ENCODE measurements around the gene IFRD2.

The IFRD2 gene

DNA sequence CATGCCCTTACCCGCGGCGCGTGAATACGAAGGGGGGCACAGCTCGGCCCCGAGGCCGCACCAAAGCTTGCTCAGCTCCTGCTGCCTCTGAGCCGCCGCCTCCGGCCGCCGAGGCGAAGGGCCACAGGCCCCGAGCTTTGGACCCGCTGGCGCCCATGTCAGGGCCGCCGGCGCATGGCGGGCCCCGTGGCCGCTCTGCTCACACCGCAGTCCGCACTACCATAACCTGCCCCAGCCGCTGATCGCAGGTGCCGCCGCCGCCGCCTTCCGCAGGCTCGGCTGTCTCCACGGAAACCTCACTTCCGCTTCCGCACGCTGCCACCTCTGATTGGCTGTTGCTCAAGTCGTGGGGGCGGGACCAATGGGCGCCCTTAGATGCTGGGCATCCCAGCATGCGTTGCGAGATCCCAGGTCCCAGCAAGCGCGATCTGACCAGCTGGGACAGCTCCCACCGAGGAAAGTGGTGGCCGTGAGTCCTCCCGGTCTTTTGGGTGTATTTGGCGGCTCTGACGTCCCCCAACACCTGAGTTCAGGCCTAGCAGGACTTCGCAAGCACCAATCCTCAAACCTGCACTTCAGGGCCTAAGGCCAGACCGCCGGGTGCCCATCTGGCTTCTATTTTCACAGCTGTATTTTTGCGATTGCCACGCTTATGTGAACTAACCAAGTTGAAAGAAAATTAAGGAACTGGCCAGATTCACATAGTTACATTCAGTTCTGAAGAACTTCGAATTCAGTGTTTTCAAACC is 35.9 kb upstream of the IFRD2 start, which contains the start of gene TUSC2:
TUSC2 (minus strand) TSS at position 281 of the 749 bp plus-strand sequence; CDS start at position 157, 124 bp downstream.
- peak; percentile 97 for DNase-seq (ENCODE audit: low read depth)
- TF ChIP-seq, protein P1, sequence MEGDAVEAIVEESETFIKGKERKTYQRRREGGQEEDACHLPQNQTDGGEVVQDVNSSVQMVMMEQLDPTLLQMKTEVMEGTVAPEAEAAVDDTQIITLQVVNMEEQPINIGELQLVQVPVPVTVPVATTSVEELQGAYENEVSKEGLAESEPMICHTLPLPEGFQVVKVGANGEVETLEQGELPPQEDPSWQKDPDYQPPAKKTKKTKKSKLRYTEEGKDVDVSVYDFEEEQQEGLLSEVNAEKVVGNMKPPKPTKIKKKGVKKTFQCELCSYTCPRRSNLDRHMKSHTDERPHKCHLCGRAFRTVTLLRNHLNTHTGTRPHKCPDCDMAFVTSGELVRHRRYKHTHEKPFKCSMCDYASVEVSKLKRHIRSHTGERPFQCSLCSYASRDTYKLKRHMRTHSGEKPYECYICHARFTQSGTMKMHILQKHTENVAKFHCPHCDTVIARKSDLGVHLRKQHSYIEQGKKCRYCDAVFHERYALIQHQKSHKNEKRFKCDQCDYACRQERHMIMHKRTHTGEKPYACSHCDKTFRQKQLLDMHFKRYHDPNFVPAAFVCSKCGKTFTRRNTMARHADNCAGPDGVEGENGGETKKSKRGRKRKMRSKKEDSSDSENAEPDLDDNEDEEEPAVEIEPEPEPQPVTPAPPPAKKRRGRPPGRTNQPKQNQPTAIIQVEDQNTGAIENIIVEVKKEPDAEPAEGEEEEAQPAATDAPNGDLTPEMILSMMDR (conservative IDR thresholded peaks at IDR 0.05; ENCODE audit: low read depth, low read length) = no peak

DNA sequence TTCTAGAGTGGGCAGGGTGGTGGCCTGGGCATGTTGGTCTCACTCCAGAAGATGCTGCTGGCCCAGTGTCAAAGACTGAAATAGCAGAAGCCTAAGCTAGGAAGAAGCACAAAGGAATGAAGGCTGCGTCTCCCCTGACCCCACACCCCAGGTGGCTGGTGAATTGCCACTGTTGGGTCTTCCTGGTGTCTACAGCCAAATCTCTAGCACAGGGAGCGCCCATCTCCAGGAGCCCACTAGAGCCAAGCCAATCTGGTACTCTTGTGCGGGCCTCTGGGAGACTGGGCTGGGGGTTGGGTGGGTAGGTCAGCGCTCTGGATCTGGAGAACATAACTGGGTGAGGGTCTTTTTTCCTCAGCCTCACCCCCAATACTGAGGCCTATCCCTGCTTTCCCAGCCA is 34.9 kb upstream of the IFRD2 start:
- H3K4me3 ChIP-seq (ENCODE audit: low read depth, low read length) = peak overlapping the region; percentile 83
- TF ChIP-seq, protein P1 (conservative IDR thresholded peaks at IDR 0.05; ENCODE audit: low read depth, low read length) = no peak
- DNase-seq (ENCODE audit: low read depth) = no peak

More for the DNA sequence above, 35.9 kb upstream of the IFRD2 start, which contains the start of gene TUSC2:
- H3K4me3 ChIP-seq (ENCODE audit: low read depth, low read length) = peak within 1 kb of the TSS; percentile 83

DNA sequence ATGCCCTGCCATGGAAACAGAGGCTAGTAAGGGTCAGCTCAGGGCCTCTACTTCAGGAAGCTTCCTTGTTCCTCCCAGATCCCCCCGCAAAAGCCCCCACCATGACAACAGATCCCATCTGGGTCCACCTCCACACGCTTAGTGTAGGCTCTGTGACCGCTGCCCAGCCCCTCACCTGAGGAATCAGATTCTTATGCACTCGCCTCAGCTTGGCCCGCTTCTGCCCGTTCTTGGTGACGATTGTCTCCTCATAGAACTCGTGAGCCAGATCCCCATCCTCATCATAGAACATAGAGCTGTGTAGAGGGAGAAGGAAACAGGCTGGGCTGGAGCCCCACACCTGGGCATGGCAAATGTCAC is 33.9 kb upstream of the IFRD2 start:
- TF ChIP-seq, protein P1 (conservative IDR thresholded peaks at IDR 0.05; ENCODE audit: low read depth, low read length) = no peak
- DNase-seq (ENCODE audit: low read depth) = no peak
- no peak overlapping the region for H3K4me3 ChIP-seq (ENCODE audit: low read depth, low read length)

DNA sequence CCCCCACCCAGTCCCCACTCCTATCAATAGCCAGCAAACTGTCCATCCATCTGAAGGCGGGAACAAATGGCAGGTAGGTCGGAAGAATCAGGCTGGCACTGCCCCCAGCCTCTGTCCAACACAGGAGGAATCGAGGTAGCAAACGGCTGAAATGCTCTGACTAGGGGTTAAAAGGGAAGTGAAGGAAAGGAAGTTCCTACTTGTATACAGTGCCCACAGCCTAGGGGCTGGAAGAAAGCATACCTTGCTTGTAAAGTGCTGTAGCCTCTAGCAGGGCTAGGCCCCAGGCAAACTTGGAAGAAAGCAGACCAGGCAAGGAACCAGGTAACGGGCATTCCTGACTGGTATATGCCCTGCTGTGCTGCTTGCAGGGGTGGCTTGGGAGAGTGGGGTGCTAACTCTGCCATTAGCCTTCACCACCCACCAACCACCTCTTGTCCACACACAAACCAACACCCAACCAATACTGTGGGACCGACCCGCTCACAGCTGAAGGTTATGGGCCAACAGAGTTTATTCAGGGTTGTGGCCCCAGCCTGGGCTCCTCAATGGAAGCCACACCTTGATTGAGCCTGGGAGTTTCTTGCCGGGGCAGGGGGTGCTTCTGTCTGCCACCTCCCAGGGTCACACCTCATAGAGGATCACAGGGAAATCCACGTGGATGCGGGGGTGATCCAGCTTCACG is 33.4 kb upstream of the IFRD2 start:
- TF ChIP-seq, protein P1 (conservative IDR thresholded peaks at IDR 0.05; ENCODE audit: low read depth, low read length) = no peak
- no peak overlapping the region for H3K4me3 ChIP-seq (ENCODE audit: low read depth, low read length)
- no peak for DNase-seq (ENCODE audit: low read depth)

DNA sequence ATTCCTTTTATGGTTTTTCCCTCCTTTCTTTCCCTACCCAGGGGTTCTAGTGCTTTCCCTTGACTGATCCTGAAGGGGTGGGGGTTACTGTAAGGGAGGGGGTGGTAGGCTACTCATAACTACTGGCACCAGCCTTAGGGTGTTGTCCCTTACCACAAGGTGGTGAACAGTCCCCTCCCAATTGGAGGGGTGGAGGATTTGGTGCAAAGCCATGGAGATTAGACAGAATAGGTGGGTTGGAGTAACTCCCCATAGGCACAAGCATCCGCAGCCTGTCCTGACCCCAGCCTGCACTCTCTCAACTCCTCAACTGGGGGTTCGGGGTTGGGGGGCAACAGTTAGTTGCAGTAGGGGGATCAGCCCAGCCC is 32.9 kb upstream of the IFRD2 start:
- no peak for DNase-seq (ENCODE audit: low read depth)
- no peak overlapping the region for H3K4me3 ChIP-seq (ENCODE audit: low read depth, low read length)
- TF ChIP-seq, protein P1 (conservative IDR thresholded peaks at IDR 0.05; ENCODE audit: low read depth, low read length) = no peak

DNA sequence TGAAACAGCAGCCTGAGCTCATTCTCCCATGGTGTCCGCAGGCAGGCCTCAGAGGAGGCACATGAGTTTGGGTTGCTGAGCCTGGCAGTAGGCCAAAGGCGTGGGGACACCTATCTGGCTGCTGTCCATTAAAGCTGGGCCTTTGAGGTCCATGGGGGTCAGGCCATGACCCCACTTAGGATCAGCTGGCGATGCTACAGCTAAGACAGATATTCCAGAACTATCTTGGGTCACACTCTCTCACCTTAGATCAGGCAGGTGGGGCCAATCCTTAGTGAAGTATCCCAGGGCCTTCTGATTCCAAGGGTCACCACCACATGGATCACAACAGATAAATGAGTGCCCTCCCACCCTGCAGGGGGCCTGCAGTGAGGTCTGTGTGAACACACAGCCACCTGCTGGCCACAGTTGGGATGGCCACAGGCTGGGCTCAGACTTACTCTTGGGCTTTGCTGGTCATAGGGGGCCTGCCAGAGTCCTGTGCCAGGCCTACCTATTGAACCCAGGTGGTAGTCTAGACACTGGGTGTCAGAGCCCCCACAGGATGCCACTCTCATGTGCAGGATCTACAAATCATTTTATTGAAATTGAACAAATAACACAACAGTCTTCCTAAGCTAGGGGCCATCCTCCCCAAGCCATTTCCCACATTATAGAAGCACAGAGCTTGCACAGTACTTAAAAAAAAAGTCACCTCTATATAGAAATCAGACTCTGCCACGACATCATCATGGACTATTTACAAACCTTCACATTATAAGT is 32.3 kb upstream of the IFRD2 start:
- TF ChIP-seq, protein P1 (conservative IDR thresholded peaks at IDR 0.05; ENCODE audit: low read depth, low read length) = peak; percentile 93
- peak; percentile 87 for DNase-seq (ENCODE audit: low read depth)
- H3K4me3 ChIP-seq (ENCODE audit: low read depth, low read length) = no peak overlapping the region
